Heart right ventricle (tissue), 16 donors: ENCODE results near the gene DLG5. TPM values are rescaled to one million over a fixed set of nuclear protein-coding genes. Genes with fewer than 3 reads are reported as not detected.
A peak's percentile ranks its signal among the peaks of the same experiment; 100 is the strongest.

Experiments used
- ATAC-seq, 8 donors: fragments of 200-7000 bp; cut with Tn5 transposase; one replicate each; pipeline ENCODE4 v1.9.1; 2020; ENCODE audit warnings: mild to moderate bottlenecking in 8 of 8, moderate library complexity in 8 of 8, moderate number of reproducible peaks in 1 of 8
- DNase-seq, 2 donors: peaks; one replicate each; pipeline ENCODE4 v3.0.0-alpha.2; 2020
- H3K27ac ChIP-seq, 10 donors: fragments of 200-600 bp; sonication (generic) in 2 of 10; one replicate each; pipeline versions ENCODE4 v1.5.0 to v1.8.0; 2020 to 2022; ENCODE audit warnings: mild to moderate bottlenecking in 3 of 10
- H3K27me3 ChIP-seq, 7 donors: fragments of 200-600 bp; one replicate each; pipeline ENCODE4 v1.8.0; 2021 to 2022; ENCODE audit warnings: mild to moderate bottlenecking in 2 of 7
- H3K36me3 ChIP-seq, 9 donors: fragments of 200-600 bp; sonication (generic) in 1 of 9; one replicate each; pipeline versions ENCODE4 v1.5.0 to v1.8.0; 2020 to 2022; ENCODE audit warnings: mild to moderate bottlenecking in 2 of 9
- H3K4me1 ChIP-seq, 9 donors: fragments of 200-600 bp; sonication (generic) in 1 of 9; one replicate each; pipeline versions ENCODE4 v1.5.0 to v1.8.0; 2020 to 2022; ENCODE audit warnings: mild to moderate bottlenecking in 4 of 9
- H3K4me3 ChIP-seq, 10 donors: fragments of 200-600 bp; sonication (generic) in 2 of 10; one replicate each; pipeline versions ENCODE4 v1.5.0 to v1.8.0; 2020 to 2022; ENCODE audit warnings: mild to moderate bottlenecking in 7 of 10, moderate library complexity in 2 of 10
- H3K9me3 ChIP-seq, 11 donors: fragments of 200-600 bp in 10 of 11; sonication (generic) in 2 of 11; one replicate each; pipeline versions ENCODE4 v1.5.0 to v1.8.0; 2013 to 2022; ENCODE audit warnings: mild to moderate bottlenecking in 2 of 11, control low read depth in 1 of 11, moderate library complexity in 1 of 11
- CTCF ChIP-seq, 9 donors: fragments of 200-600 bp; sonication (generic) in 2 of 9; IDR thresholded peaks; one replicate each; pipeline versions ENCODE4 v1.5.0 to v1.8.0; 2021 to 2022; ENCODE audit warnings: antibody characterized with exemption in 9 of 9, mild to moderate bottlenecking in 5 of 9, moderate library complexity in 1 of 9
- WGBS, 2 donors: extraction: QIAGEN DNeasy Blood & Tissue Kit; methylation state at CpG; one replicate each; pipeline ENCODE4 v1.1.7; 2013; ENCODE audit warnings: inconsistent platforms in 1 of 2; 5-methylcytosine and 5-hydroxymethylcytosine counted together
- intact Hi-C, 10 donors: fragments of 100-400 bp; cut with DNase I; formaldehyde crosslinking; loops; one replicate each; pipeline versions ENCODE4 v1.11.1 to v1.14.2; 2022
- polyA plus RNA-seq, 2 donors: library from polyadenylated mRNA; stranded (reverse); fragments of 200-250 nt; gene quantifications; one replicate each; pipeline ENCODE4 v1.2.3, GENCODE V29; 2013
- total RNA-seq, 10 donors: library from RNA; stranded (reverse); fragmentation: NEBNext Ultra II Directional in 3 of 10; extraction: Animal tissue kit (Norgen Biotek cat#: 25700) in 3 of 10; gene quantifications; one replicate each; pipeline versions ENCODE4 v1.2.1 to v1.2.4, GENCODE V29; 2021 to 2023
- donor health status: Arrhythmogenic right ventricular cardiomyopathy.
- donor health status: ischemic (EF 13 %, LVEDD 7.1; RV severe dilation, severe dysfunction).
- donor health status: healthy with polysubstance abuse.
- donor health status: DM: no; HTN: yes; CAD: no.
- donor health status: DM: no; HTN: no; CAD: no.
- donor health status: ischemic (EF 25% LVEDD 6.9; RV normal size, moderate dysfunction).
- donor health status: ischemic (EF 25% LVEDD 5.7; RV mildly dilated, moderate dysfunction).
- donor health status: healthy.
- donor health status: DM: yes; HTN: yes; CAD: no.
- donor health status: Ischemic cardiomyopathy.
- donor health status: ischemic (EF 35%, LVEDD 5.7; RV mildly dilated, moderate dysfunction).
- donor health status: nonischemic (EF 11% LVEDD 7.7; RV severe dilation, severe dysfunction).
- donor health status: DM: yes; HTN: yes; CAD: no.
- donor health status: PGD.
- donor health status: ischemic (EF 29% LVEDD 5.4; RV normal size, mild dysfunction).
- donor health status: nonischemic (EF 23%, LVEDD 6.1; RV moderate dilation, normal function).

DLG5 gene
- total and polyA plus RNA-seq, 12 donors, result 5.0 to 14.1 (median 10.8) TPM

DNA sequence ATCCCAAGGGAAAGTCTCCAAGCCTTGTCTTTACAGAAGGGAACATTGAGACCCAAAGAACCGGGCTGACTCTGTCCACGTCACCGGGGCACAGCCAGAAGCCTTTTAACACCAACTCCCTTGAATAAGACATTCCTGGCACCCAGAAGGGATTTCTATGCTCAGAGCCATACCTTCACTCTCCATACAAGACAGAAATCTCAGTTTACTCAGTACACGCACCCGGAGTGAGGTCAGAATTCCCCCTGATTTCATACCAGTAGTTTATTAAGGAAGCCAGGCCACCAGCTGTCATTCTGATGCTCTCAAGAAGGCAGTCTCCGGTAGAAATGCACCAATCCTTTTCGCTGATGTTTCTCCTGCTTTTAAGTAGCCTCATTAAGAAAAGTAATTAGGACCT, 154.7 kb downstream of the DLG5 start:
- no peak for TF ChIP-seq CTCF (IDR thresholded peaks at IDR 0.05)
- H3K4me1 ChIP-seq, result no peaks in the 10 kb centered on the region
- no peak overlapping the region for H3K27ac ChIP-seq
- no peak for ATAC-seq
- H3K27me3 ChIP-seq, result no peaks in the 10 kb centered on the region
- peaks cover 0 to 11% (median 5%) of the 10 kb centered on the region in 11 donors for H3K9me3 ChIP-seq
- intact Hi-C loops, result no loop called here
- H3K4me3 ChIP-seq, result no peak overlapping the region
- WGBS, 2 donors, result 86 to 88% methylated on average over 7 of the region's 7 CpGs
- H3K36me3 ChIP-seq, result no peaks in the 10 kb centered on the region
- no peak for DNase-seq

DNA sequence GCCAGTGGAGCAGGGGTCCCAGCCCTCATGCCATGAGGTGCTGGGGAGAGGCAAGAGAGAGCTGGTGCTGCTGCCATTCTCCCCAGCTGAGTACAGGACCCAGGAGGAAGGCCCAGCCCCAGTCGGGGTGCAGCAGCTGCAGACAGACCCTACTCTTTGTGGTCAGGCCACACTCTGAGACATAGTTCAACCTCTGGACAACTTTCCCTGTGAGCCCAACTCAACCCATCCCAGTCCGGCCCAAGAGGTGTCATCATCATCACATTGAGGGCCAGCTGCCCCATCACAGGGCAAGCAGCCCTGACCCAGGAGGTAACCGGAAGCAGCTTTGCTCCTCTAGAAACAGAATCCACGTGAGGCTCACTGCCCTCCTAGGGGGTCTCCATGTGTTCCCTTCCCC, 155.1 kb downstream of the DLG5 start:
- intact Hi-C loops, result no loop called here
- ATAC-seq (no peak), DNase-seq (no peak)
- Histone ChIP-seq H3K36me3 (no peaks in the 10 kb centered on the region), H3K27ac (no peak overlapping the region), H3K27me3 (no peaks in the 10 kb centered on the region), H3K9me3 (peaks cover 0 to 7% (median 4%) of the 10 kb centered on the region in 11 donors), H3K4me3 (no peak overlapping the region), H3K4me1 (no peaks in the 10 kb centered on the region)
- WGBS, 2 donors, result 75 to 77% methylated on average over 4 of the region's 4 CpGs
- TF ChIP-seq CTCF (IDR thresholded peaks at IDR 0.05), result no peak

GRCh38 chr10:77770868-77771175, 155.7 kb downstream of the DLG5 start:
- intact Hi-C loops, result no loop called here
- Histone ChIP-seq H3K9me3 (peaks cover 0 to under 1% (median 0%) of the 10 kb centered on the region in 11 donors), H3K4me1 (no peaks in the 10 kb centered on the region), H3K27ac (no peak overlapping the region), H3K36me3 (no peaks in the 10 kb centered on the region), H3K4me3 (no peak overlapping the region), H3K27me3 (no peaks in the 10 kb centered on the region)
- ATAC-seq (no peak), DNase-seq (no peak)
- TF ChIP-seq CTCF (IDR thresholded peaks at IDR 0.05), result no peak
- 80 to 82% methylated on average over 7 of the region's 7 CpGs for WGBS, 2 donors

DNA sequence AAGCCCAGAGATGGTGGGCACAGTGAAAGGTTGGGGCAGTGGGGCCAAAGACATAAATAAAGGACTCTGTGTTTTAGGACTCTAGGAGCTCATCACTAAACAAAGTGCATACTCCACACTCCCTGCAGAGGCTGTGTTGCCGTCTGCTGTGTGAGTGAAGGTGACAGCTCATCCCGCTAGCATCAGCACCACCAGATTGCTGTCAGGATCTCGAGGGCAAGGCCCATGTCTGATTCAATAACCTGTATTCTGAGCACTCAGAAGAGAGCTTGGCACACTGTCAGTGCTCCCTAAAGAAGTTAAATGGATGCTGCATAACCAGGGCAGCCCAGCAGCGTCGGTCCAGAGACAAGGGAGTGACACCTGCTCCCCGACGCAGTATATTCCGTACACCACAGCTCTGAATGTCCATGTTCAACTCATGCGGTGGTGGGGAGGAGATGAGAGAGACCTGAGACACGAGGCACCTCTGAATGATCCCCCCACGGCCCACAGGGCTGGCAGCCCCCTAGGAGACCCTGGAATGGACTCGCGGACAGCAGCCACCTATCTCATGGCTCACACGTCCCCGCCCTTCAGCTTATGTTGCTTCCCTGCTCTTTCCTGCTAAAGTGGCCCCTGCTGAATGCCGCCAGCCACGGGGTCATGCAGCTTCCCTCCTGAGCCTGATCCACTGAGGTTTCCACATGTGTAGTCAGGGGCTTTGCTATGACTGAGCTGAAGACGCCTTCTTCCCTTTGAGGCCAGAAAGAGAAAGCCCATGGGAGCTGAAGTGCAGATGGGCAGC, 156.3 kb downstream of the DLG5 start:
- Histone ChIP-seq H3K4me3 (no peak overlapping the region), H3K36me3 (no peaks in the 10 kb centered on the region), H3K4me1 (no peaks in the 10 kb centered on the region), H3K9me3 (no peaks in the 10 kb centered on the region), H3K27me3 (no peaks in the 10 kb centered on the region), H3K27ac (no peak overlapping the region)
- 82 to 84% methylated on average over 18 of the region's 18 CpGs for WGBS, 2 donors
- no peak for DNase-seq
- ATAC-seq, result peak in 1 of 8 donors; percentile 27
- TF ChIP-seq CTCF (IDR thresholded peaks at IDR 0.05), result no peak
- intact Hi-C loops, result no loop called here
